Measurements from ENCODE around the gene SHANK1. TPM values are rescaled to one million over a fixed set of nuclear protein-coding genes. Genes with fewer than 3 reads are reported as not detected.

Gene SHANK1
- total RNA-seq, 1 donor from 2014 or later: 14.0 TPM

DNA sequence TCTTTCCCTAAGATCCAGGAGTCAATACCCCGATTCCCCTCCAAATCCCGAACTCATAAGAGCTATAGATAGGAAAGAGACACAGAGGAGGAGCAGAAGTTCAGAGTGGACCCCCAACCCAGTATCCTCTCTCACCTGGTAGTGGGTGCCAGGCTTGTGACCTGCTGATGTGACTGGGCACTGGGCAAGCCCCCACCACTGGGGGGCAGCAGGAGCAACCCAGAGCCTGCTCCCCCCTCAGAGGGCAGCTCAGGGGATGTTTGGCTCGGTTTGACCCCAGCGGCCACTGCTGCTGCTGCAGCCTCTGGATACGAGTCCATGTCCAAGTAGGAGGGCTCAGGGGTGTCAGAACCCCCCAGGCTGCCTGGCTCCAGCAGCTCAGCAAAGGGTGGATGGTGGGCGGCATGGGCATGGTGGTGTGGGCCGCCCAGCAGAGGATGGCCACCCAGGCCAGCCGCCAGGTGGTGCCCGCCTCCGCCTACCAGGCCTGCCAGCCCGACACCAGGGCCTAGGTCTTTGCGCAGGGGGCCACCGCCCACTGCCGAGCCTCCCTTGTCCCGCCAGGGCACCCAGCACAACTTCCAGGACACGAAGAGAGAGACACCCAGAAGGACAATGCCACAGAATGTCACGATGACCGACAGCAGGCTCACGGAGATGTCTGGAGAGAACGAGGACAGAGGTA lies 87.3 kb downstream of the SHANK1 start:
- DNase-seq (ENCODE audit: low spot score in 2 of 2, unreplicated experiment in 2 of 2): no peak
- no peaks in the 10 kb centered on the region for H3K36me3 Mint-ChIP-seq
- TF ChIP-seq, protein P1, sequence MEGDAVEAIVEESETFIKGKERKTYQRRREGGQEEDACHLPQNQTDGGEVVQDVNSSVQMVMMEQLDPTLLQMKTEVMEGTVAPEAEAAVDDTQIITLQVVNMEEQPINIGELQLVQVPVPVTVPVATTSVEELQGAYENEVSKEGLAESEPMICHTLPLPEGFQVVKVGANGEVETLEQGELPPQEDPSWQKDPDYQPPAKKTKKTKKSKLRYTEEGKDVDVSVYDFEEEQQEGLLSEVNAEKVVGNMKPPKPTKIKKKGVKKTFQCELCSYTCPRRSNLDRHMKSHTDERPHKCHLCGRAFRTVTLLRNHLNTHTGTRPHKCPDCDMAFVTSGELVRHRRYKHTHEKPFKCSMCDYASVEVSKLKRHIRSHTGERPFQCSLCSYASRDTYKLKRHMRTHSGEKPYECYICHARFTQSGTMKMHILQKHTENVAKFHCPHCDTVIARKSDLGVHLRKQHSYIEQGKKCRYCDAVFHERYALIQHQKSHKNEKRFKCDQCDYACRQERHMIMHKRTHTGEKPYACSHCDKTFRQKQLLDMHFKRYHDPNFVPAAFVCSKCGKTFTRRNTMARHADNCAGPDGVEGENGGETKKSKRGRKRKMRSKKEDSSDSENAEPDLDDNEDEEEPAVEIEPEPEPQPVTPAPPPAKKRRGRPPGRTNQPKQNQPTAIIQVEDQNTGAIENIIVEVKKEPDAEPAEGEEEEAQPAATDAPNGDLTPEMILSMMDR (IDR thresholded peaks at IDR 0.05; ENCODE audit: unreplicated experiment): no peak
- no peak overlapping the region for H3K4me3 Mint-ChIP-seq
- H3K4me1 Mint-ChIP-seq: no peaks in the 10 kb centered on the region
- peaks cover 13% of the 10 kb centered on the region for H3K9me3 Mint-ChIP-seq
- H3K27me3 Mint-ChIP-seq (ENCODE audit: low read depth): peaks cover 51% of the 10 kb centered on the region
- H3K27ac Mint-ChIP-seq: no peak overlapping the region

DNA sequence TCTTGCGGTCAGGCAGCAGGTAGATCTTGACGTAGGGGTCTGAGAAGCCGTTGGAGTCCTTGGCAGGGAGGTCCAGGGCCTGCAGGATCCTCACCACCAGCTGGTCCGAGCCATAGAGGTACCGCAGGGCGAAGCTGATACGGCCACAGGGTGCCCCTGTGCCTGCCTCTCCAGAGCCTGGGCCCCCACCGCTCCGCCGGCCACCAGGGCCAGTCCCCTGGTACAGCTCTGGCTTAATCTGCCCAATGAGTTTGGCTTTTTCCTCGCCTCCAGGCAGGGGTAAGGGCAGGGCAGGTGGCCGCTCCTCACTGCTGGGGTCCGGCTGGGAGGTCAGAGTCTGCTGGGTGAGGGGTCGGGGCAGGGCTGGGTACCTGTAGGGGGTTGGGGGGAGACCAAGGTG lies 89.8 kb downstream of the SHANK1 start:
- TF ChIP-seq, protein P1 (IDR thresholded peaks at IDR 0.05; ENCODE audit: unreplicated experiment): no peak
- H3K27ac Mint-ChIP-seq: no peak overlapping the region
- DNase-seq (ENCODE audit: low spot score in 2 of 2, unreplicated experiment in 2 of 2): no peak
- H3K36me3 Mint-ChIP-seq: no peaks in the 10 kb centered on the region
- H3K27me3 Mint-ChIP-seq (ENCODE audit: low read depth): peaks cover 37% of the 10 kb centered on the region
- H3K9me3 Mint-ChIP-seq: peaks cover 8% of the 10 kb centered on the region
- no peak overlapping the region for H3K4me3 Mint-ChIP-seq
- H3K4me1 Mint-ChIP-seq: no peaks in the 10 kb centered on the region

DNA sequence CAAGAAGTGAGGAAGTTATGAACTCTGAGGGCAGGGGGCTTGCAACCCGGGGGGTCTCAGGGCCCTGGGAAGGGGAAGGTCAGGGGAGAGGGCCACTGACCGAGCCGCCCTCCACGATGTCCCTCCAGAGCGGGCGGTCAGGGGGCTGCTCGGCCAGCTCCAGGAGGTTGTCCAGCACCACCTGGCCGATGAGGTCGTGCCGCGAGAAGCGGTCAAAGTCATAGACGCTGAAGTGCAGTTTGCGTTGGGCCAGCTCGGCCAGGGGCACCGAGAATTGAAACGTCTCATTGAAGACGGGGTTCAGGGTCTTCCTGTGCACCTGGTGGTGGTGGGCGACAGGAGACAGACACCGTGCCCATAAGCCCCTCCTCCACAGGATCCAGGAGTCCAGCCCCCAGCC lies 90.4 kb downstream of the SHANK1 start:
- no peak overlapping the region for H3K4me3 Mint-ChIP-seq
- peaks cover 37% of the 10 kb centered on the region for H3K27me3 Mint-ChIP-seq (ENCODE audit: low read depth)
- H3K4me1 Mint-ChIP-seq: no peaks in the 10 kb centered on the region
- no peak for DNase-seq (ENCODE audit: low spot score in 2 of 2, unreplicated experiment in 2 of 2)
- H3K27ac Mint-ChIP-seq: no peak overlapping the region
- TF ChIP-seq, protein P1 (IDR thresholded peaks at IDR 0.05; ENCODE audit: unreplicated experiment): no peak
- peaks cover 7% of the 10 kb centered on the region for H3K9me3 Mint-ChIP-seq
- H3K36me3 Mint-ChIP-seq: no peaks in the 10 kb centered on the region

DNA sequence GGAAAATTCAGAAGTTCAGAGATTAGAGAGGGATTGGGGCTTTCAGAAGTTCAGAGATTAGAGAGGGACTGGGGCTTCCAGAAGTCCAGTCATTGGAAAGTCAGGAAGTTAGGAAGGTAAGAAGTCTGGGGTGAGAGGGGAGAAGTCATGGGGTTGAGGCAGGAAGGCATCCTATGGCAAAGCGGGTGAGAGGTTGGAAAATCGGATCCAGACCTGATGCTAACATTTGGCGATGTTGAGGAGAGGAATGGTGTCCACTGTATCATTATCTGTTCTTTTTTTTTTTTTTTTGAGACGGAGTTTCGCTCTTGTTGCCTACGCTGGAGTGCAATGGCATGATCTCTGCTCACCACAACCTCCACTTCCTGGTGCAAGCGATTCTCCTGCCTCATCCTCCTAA lies 91.1 kb downstream of the SHANK1 start:
- no peak overlapping the region for H3K27ac Mint-ChIP-seq
- peaks cover 38% of the 10 kb centered on the region for H3K27me3 Mint-ChIP-seq (ENCODE audit: low read depth)
- H3K4me3 Mint-ChIP-seq: no peak overlapping the region
- H3K36me3 Mint-ChIP-seq: no peaks in the 10 kb centered on the region
- TF ChIP-seq, protein P1 (IDR thresholded peaks at IDR 0.05; ENCODE audit: unreplicated experiment): no peak
- peaks cover 3% of the 10 kb centered on the region for H3K9me3 Mint-ChIP-seq
- DNase-seq (ENCODE audit: low spot score in 2 of 2, unreplicated experiment in 2 of 2): no peak
- H3K4me1 Mint-ChIP-seq: no peaks in the 10 kb centered on the region

DNA sequence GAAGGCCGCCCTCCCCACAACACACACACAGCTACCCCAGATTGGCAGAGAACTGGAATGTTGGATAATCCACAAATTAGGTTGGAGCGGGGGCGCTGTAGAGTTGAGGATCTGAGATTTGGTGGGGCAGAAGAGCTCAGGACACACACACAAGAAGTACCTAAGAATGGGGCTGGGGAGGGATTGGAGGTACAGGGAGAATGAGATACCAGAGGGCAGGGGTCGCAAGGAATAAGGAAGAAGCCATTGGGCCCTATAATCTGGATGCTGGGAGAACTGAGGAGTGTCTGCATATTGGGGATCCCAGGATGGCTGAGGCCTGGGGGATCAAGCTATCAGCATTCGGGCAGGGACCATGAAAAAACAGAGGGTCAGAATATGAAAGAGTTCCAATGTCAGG lies 91.5 kb downstream of the SHANK1 start:
- H3K27me3 Mint-ChIP-seq (ENCODE audit: low read depth): peaks cover 38% of the 10 kb centered on the region
- TF ChIP-seq, protein P1 (IDR thresholded peaks at IDR 0.05; ENCODE audit: unreplicated experiment): no peak
- H3K27ac Mint-ChIP-seq: no peak overlapping the region
- H3K9me3 Mint-ChIP-seq: no peaks in the 10 kb centered on the region
- no peak for DNase-seq (ENCODE audit: low spot score in 2 of 2, unreplicated experiment in 2 of 2)
- H3K4me1 Mint-ChIP-seq: no peaks in the 10 kb centered on the region
- no peaks in the 10 kb centered on the region for H3K36me3 Mint-ChIP-seq
- no peak overlapping the region for H3K4me3 Mint-ChIP-seq
